ENCODE measurements around the gene SPSB1.
"Not testable (repeated sequence)": the region's sequence is repeated elsewhere in the genome, so short reads cannot be mapped to it uniquely, and the experiment has no call there.

SPSB1 gene

DNA sequence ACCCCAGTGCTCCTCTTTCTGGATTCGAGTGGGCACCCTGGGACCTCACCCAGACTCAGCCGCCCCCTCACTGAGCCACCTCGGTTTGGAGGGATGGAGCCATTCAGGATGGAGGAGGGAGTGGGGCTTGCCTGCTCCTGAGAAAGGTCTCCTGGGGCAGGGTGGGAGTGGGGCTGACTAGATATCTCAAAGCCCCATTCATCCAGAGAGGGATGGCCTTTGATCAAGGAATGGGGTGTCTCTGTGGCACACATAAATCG, 10.1 kb upstream of the SPSB1 start:
- Mint-ChIP-seq H3K27me3 (peaks cover 18% of the 10 kb centered on the region), H3K9me3 (peaks cover 5 to 21% of the 10 kb centered on the region in 2 donors), H3K27ac (peak overlapping the region in 1 of 2 donors; percentile 72), H3K4me3 (no peak overlapping the region), H3K4me1 (peaks cover 69% of the 10 kb centered on the region)
- no peak for ATAC-seq
- no peak for DNase-seq

DNA sequence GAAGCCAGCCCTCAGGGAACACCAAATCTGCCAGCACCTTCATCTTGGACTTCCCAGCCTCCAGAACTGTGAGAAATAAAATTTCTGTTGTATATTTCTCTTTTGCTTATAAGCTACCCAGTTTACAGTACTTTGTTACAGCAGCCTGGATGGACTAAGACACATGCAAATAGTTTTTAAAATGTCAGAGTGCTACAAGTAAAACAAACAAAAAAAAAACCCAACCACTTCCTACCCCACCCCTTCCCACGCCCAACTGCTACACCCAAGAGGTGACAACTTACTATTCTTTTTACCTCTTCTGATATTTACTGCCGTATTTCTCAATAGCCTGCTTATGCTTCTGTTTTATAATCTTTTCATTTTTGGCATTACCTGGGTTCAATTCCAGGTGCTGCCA, 8.6 kb upstream of the SPSB1 start:
- ATAC-seq (no peak), DNase-seq (no peak)
- H3K4me3 Mint-ChIP-seq = no peak overlapping the region
- peaks cover 18% of the 10 kb centered on the region for H3K27me3 Mint-ChIP-seq
- peaks cover 9 to 34% of the 10 kb centered on the region in 2 donors for H3K9me3 Mint-ChIP-seq
- H3K4me1 Mint-ChIP-seq = peaks cover 61% of the 10 kb centered on the region
- no peak overlapping the region for H3K27ac Mint-ChIP-seq

DNA sequence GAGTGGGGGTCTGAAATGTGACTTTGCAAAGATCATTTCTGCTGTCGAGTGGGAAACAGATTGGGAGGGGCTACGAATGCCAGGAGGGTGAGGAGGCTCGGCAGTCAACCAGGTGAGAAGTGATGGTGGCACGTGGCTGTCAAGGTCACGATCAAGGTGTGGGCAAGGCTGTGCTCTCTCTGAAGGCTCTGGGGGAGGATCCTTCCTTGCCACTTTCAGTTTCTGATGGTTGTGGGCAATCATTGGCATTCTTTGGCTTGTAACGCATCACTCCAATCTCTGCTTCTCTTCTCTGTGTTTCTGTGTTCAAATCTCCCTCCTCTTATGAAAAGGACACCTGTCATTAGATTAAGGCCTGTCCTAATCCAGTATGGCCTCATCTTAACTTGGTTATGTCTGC, 6.1 kb upstream of the SPSB1 start:
- DNase-seq (no peak), ATAC-seq (no peak)
- H3K27me3 Mint-ChIP-seq = peaks cover 7% of the 10 kb centered on the region
- H3K4me3 Mint-ChIP-seq = no peak overlapping the region
- H3K9me3 Mint-ChIP-seq = peaks cover 10 to 36% of the 10 kb centered on the region in 2 donors
- H3K4me1 Mint-ChIP-seq = peaks cover 36% of the 10 kb centered on the region
- no peak overlapping the region for H3K27ac Mint-ChIP-seq

DNA sequence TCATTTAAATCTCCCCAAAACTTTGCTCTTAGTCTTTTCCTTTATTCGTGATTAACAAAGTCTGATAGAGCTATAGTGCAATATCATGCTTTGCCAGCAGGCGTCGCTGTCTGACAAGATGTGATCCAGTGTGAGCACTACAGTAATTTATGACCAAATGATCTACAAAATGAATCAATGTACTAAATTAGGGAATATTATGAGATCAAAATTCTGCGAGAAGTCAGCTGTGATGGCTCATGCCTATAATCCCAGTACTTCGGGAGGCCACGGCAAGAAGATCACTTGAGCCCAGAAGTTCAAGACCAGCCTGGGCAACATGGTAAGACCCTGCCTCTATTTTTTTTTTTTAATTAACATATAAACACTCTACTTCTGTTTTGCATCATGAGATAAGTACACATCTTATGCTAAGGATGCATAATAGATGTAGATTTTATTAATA, 3.6 kb upstream of the SPSB1 start:
- no peak overlapping the region for H3K4me3 Mint-ChIP-seq
- ATAC-seq (no peak), DNase-seq (peak; percentile 78 to 79)
- no peak overlapping the region for H3K27ac Mint-ChIP-seq
- H3K4me1 Mint-ChIP-seq = peaks cover 12% of the 10 kb centered on the region
- peaks cover 10 to 36% of the 10 kb centered on the region in 2 donors for H3K9me3 Mint-ChIP-seq
- H3K27me3 Mint-ChIP-seq = peaks cover 7% of the 10 kb centered on the region

DNA sequence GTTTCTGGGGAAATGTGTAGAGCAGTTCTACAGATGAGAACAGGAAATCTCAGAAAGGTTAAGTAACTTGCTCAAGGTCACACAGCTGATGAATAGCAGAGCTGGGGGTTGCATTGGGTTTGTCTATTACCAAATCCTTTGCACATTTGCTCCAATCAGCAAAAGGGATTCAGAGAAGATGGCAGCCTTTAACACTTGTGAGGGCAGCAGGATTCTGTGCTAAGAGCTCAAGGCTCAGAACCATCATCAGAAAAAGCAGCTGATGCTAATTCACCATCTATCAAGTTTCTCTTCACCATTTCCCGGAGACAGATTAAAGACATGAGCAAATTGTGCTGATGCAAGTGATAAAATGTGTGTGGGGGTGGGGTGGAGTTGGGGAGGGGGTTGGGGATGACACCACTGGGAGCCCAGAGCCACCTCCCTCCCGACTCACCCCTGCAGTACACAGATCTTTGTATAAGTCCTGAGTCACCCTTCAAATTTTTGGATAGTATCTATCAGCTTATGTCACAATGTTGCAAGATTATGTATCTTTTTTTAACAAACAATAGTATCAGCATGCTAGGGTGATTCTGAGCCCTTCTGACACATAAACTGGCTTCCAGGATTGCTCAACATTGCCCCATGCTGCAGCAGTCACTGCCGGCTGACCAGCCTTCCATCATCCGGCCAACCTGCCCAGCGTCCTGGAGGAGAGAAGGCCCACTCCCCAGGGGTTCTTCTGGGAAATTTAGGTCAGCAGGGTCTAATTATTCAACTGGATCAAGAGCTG, 2.8 kb upstream of the SPSB1 start:
- Mint-ChIP-seq H3K4me1 (peaks cover 8% of the 10 kb centered on the region), H3K4me3 (no peak overlapping the region), H3K27me3 (peaks cover 7% of the 10 kb centered on the region), H3K27ac (peak overlapping the region in 1 of 2 donors; percentile 21), H3K9me3 (peaks cover 10 to 34% of the 10 kb centered on the region in 2 donors)
- no peak for ATAC-seq
- no peak for DNase-seq

GRCh38 chr1:9291914-9292360, 757 bp upstream of the SPSB1 start:
- Mint-ChIP-seq H3K4me1 (no peaks in the 10 kb centered on the region), H3K27ac (no peak overlapping the region), H3K4me3 (peak overlapping the region; percentile 24 to 29), H3K9me3 (peaks cover 5 to 21% of the 10 kb centered on the region in 2 donors), H3K27me3 (peaks cover 21% of the 10 kb centered on the region)
- ATAC-seq (no peak), DNase-seq (no peak)

DNA sequence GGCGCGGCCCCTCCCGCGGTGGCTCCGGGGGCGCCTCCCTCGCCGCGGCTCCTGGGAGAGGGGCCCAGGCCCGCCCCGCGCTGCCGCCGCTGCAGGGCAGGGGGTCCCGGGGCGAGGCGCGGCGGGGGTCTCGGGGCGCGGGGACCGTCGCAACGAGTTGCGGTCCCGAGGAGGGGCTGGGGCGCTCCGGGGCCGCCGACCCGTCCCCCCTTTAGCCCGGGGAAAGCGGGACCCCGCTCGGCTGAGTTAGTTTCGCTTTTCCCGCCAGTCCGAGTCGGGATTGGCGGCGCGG, 493 bp downstream of the SPSB1 start:
- Mint-ChIP-seq H3K4me3 (no peak overlapping the region), H3K9me3 (peaks cover 5 to 11% of the 10 kb centered on the region in 2 donors)

DNA sequence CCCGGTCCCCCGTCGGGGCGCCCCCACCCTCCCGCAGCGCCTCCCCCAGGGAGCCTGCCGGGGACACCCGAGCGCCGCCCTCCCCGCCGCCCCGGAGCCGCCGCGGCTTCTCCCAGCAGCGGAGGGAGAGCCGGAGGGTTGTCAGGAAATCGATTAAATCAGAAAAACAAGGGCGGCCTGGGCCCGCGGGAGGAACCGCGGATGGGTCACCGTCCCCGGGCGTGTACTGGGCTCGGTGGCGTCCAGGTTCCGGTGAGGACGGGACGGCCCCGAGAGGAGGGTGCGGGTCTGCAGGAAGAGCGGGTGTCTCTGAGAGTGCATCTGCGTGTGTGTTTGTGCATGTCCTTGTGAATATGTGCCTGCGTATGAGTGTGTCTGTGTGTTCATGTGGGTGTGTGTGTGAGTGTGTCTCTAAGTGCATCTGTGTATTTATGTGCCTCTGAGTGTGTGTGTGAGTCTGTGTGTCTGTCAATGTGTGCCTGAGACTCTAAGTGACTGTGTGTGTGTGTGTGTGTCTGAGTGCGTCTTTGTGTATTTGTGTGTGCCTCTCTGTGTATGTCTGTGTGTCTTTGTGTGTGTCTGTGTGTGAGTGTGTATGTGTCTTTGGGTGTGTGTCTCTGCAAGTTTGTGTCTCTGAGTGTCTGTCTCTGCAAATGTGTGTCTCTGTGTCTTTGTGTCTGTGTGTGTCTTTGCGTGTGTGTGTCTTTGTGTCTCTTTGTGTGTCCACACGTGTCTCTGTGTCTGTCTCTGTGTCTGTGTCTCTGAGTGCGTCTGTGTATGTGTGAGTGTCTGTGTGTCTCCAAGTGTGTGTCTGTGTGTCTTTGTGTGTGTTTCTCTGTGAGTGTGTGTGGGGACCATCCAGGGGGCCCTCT, 1.1 kb downstream of the SPSB1 start:
- Mint-ChIP-seq H3K27me3 (peaks cover 28% of the 10 kb centered on the region), H3K9me3 (peaks cover 4 to 6% of the 10 kb centered on the region in 2 donors), H3K4me3 (no peak overlapping the region), H3K27ac (no peak overlapping the region), H3K4me1 (no peaks in the 10 kb centered on the region)
- ATAC-seq (peak; percentile 36), DNase-seq (peak in 1 of 2 donors; percentile 31)

More for the DNA sequence above, 493 bp downstream of the SPSB1 start:
- ATAC-seq (no peak), DNase-seq (no peak)
- H3K27ac Mint-ChIP-seq = no peak overlapping the region
- no peaks in the 10 kb centered on the region for H3K4me1 Mint-ChIP-seq
- peaks cover 28% of the 10 kb centered on the region for H3K27me3 Mint-ChIP-seq

GRCh38 chr1:9294405-9294773, 1.7 kb downstream of the SPSB1 start:
- DNase-seq (no peak), ATAC-seq (peak; percentile 51)
- no peak overlapping the region for H3K4me3 Mint-ChIP-seq
- H3K4me1 Mint-ChIP-seq = no peaks in the 10 kb centered on the region
- H3K27me3 Mint-ChIP-seq = peaks cover 28% of the 10 kb centered on the region
- no peaks in the 10 kb centered on the region for H3K9me3 Mint-ChIP-seq
- no peak overlapping the region for H3K27ac Mint-ChIP-seq

- Mint-ChIP-seq H3K4me1 (no peaks in the 10 kb centered on the region), H3K9me3 (no peaks in the 10 kb centered on the region), H3K4me3 (no peak overlapping the region), H3K27me3 (peaks cover 28% of the 10 kb centered on the region), H3K27ac (no peak overlapping the region)
- DNase-seq = no peak
- ATAC-seq = peak; percentile 51
These were observed 2.4 kb downstream of the SPSB1 start for GRCh38 chr1:9294910-9295636.

- H3K27ac Mint-ChIP-seq = no peak overlapping the region
- DNase-seq (no peak), ATAC-seq (no peak)
- peaks cover 28% of the 10 kb centered on the region for H3K27me3 Mint-ChIP-seq
- H3K9me3 Mint-ChIP-seq = no peaks in the 10 kb centered on the region
- no peak overlapping the region for H3K4me3 Mint-ChIP-seq
- H3K4me1 Mint-ChIP-seq = no peaks in the 10 kb centered on the region
These were observed 3.2 kb downstream of the SPSB1 start for GRCh38 chr1:9295884-9296283.

DNA sequence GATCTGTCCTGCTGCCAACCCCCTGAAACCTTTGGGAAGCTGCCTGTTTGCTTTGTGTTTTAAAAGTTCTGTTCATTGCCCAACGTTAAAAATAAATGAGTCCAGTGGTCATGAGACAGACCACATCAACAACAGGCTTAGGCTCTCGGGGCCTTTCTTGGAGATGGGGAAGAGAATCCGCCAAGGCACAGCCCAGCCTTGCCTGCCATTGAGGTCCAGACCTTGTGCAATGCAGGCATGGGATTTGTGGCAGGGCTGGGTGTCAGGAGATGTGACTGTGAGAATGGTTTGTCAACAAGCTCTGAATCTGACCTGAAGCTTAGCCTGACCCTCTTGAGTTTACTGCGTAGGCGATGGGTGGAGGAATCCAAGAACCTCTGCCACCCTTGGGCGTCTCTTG, 4.2 kb downstream of the SPSB1 start:
- H3K9me3 Mint-ChIP-seq = no peaks in the 10 kb centered on the region
- H3K27me3 Mint-ChIP-seq = peaks cover 24% of the 10 kb centered on the region
- no peaks in the 10 kb centered on the region for H3K4me1 Mint-ChIP-seq
- ATAC-seq (no peak), DNase-seq (no peak)
- no peak overlapping the region for H3K4me3 Mint-ChIP-seq
- no peak overlapping the region for H3K27ac Mint-ChIP-seq

DNA sequence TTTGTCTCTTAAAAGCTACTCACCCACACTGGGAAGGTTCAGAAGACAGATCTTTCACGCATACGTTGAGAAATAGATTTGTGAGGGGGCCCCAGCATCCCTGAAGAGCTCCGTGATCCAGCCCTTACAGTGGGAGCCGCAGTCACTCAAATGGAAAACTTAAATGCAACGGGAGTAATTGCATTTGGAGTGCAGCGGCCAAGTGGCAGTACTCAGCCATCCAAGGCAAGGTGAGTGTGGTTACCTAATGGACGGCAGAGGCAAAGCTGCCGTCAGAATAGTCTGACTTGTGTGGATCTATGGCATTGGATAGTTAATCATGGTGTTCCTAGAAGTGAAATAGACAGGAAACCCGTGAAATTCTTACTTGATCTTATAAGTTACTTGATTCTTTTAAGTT, 5.1 kb downstream of the SPSB1 start:
- ATAC-seq (no peak), DNase-seq (no peak)
- no peaks in the 10 kb centered on the region for H3K9me3 Mint-ChIP-seq
- no peaks in the 10 kb centered on the region for H3K4me1 Mint-ChIP-seq
- peaks cover 21% of the 10 kb centered on the region for H3K27me3 Mint-ChIP-seq
- H3K27ac Mint-ChIP-seq = no peak overlapping the region
- no peak overlapping the region for H3K4me3 Mint-ChIP-seq

GRCh38 chr1:9298282-9298681, 5.6 kb downstream of the SPSB1 start:
- no peaks in the 10 kb centered on the region for H3K4me1 Mint-ChIP-seq
- peaks cover 21% of the 10 kb centered on the region for H3K27me3 Mint-ChIP-seq
- ATAC-seq (no peak), DNase-seq (no peak)
- H3K4me3 Mint-ChIP-seq = no peak overlapping the region
- no peaks in the 10 kb centered on the region for H3K9me3 Mint-ChIP-seq
- no peak overlapping the region for H3K27ac Mint-ChIP-seq

DNA sequence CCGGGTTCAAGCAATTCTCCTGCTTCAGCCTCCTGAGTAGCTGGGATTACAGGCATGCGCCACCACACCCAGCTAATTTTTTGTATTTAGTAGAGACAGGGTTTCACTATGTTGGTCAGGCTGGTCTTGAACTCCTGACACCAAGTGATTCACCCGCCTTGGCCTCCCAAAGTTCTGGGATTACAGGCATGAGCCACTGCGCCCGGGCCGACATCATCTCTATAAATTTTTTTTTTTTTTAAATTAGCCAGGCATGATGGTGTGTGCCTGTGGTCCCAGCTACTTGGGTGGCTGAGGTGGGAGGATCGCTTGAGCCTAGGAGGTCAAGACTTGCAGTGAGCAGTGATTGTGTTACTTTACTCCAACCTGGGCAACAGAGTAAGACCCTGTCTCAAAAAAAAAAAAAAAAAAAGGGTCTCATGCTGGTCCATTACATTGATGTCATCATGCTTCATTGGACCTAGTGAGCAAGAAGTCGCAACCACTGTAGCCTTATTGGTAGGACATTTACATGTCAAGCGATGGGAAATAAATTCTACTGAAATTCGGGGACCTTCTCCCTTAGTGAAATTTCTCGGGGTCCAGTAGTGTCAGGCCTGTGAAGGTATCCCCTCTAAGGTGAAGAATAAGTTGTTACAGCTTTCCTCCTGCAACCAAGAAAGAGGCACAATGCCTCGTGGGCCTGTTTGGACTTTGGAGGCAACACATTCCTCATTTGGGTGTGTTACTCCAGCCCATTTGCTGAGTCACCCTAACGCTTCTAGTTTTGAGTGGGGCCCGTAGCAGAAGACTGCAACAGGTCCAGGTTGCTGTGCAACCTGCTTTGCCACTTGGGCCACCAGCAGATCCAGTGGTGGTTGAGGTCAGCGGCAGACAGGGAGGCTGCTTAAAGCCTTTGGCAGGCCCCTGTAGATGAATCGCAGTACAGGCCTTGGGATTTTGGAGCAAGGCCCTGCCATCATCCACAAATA, 7.2 kb downstream of the SPSB1 start:
- not testable (repeated sequence) for H3K9me3 Mint-ChIP-seq, H3K4me3 Mint-ChIP-seq, H3K4me1 Mint-ChIP-seq, H3K27ac Mint-ChIP-seq, DNase-seq, ATAC-seq
- H3K27me3 Mint-ChIP-seq = peaks cover 21% of the 10 kb centered on the region

Measured in stimulated activated naive CD8-positive, alpha-beta T cell treated with anti-CD3 and anti-CD28 coated beads, Interleukin-15, amount 100 ng/mL, for 72 hours (primary cell).